SK-N-SH (cell line): Measurements from ENCODE around the gene INSYN2B.

Source experiments
- CHD2 ChIP-seq: fragments of 150-350 bp; IDR thresholded peaks from 2 replicates; pipeline ENCODE4 v1.6.1; 2018; ENCODE audit warnings: low read length; ENCODE audit not compliant: partially characterized antibody
- CTCF ChIP-seq: fragments of 200-600 bp; sonication (generic); IDR thresholded peaks from 2 replicates; pipeline ENCODE4 v1.6.1; 2017; ENCODE audit warnings: antibody characterized with exemption, mild to moderate bottlenecking, moderate library complexity
- EP300 ChIP-seq, 2 experiments: IDR thresholded peaks; 2 replicates each; pipeline versions ENCODE4 v1.4.0 to v1.6.1; 2012; ENCODE audit warnings: borderline replicate concordance in 1 of 2, low read depth in 1 of 2, low read length in 1 of 2
- MAX ChIP-seq: IDR thresholded peaks from 2 replicates; pipeline ENCODE4 v1.4.0; 2012; ENCODE audit warnings: low read depth
- MXI1 ChIP-seq: IDR thresholded peaks from 2 replicates; pipeline ENCODE4 v1.6.1; 2012; ENCODE audit warnings: mild to moderate bottlenecking, low read depth, low read length, improper control_type of control experiment
- PBX3 ChIP-seq: IDR thresholded peaks from 2 replicates; pipeline ENCODE4; 2012
- POLR2AphosphoS5 ChIP-seq: IDR thresholded peaks from 2 replicates; pipeline ENCODE4 v1.6.1; 2012; ENCODE audit warnings: low read depth, low read length
- RAD21 ChIP-seq: IDR thresholded peaks from 2 replicates; pipeline ENCODE4 v1.6.1; 2012; ENCODE audit warnings: mild to moderate bottlenecking, low read length
- SIN3A ChIP-seq: IDR thresholded peaks from 2 replicates; pipeline ENCODE4 v1.6.1; 2012; ENCODE audit warnings: low read depth, mild to moderate bottlenecking, low read length, moderate library complexity, borderline replicate concordance
- TAF1 ChIP-seq: IDR thresholded peaks from 2 replicates; pipeline ENCODE4 v1.6.1; 2012; ENCODE audit warnings: low read depth, mild to moderate bottlenecking, low read length, moderate library complexity, borderline replicate concordance
- USF2 ChIP-seq: fragments of 150-350 bp; IDR thresholded peaks from 2 replicates; pipeline ENCODE4 v1.6.1; 2017; ENCODE audit warnings: antibody characterized with exemption, low read length, low read depth, borderline replicate concordance

GRCh38 chr5:169886033-169886432 is 94.3 kb downstream of the INSYN2B start:
- TF ChIP-seq TAF1 (no peak), CTCF (no peak), POLR2AphosphoS5 (no peak), CHD2 (no peak), PBX3 (no peak), RAD21 (no peak), EP300 (IDR thresholded peaks at IDR 0.05; ENCODE audit: borderline replicate concordance in 1 of 2, low read depth in 1 of 2, low read length in 1 of 2) (no peak), MXI1 (no peak), USF2 (no peak), SIN3A (no peak), MAX (no peak)
